Calu3 (cell line): ENCODE results near the gene ARHGEF7. TPM values are rescaled to one million over a fixed set of nuclear protein-coding genes. Genes with fewer than 3 reads are reported as not detected.

Experiments
- BruUV-seq: library from RNA; stranded (reverse); fragments of 400-500 nt; replicated peaks from 2 replicates; lab custom pipeline; 2021; lab: Mats Ljungman, UMichigan
- CTCF ChIA-PET: fragments of 300-600 bp; sonication (Branson Sonifier 250); formaldehyde crosslinking; loops from one replicate; lab custom pipeline; 2022; ENCODE audit warnings: antibody characterized with exemption; lab: Charles Lee
- DNase-seq: peaks from one replicate; pipeline ENCODE4 v3.0.0; 2022
- H3K27ac Mint-ChIP-seq: one replicate; pipeline ENCODE4 v1.8.0; 2022; ENCODE audit warnings: mixed read lengths; ENCODE audit not compliant: unreplicated experiment
- H3K27me3 Mint-ChIP-seq: one replicate; pipeline ENCODE4 v1.8.0; 2022; ENCODE audit warnings: mixed read lengths; ENCODE audit not compliant: unreplicated experiment
- H3K36me3 Mint-ChIP-seq: one replicate; pipeline ENCODE4 v1.8.0; 2022; ENCODE audit warnings: mild to moderate bottlenecking, moderate library complexity, mixed read lengths; ENCODE audit not compliant: insufficient read depth, unreplicated experiment
- H3K4me1 Mint-ChIP-seq: one replicate; pipeline ENCODE4 v1.8.0; 2022; ENCODE audit warnings: mild to moderate bottlenecking, low read depth, mixed read lengths; ENCODE audit not compliant: unreplicated experiment
- H3K4me3 Mint-ChIP-seq: one replicate; pipeline ENCODE4 v1.8.0; 2022; ENCODE audit warnings: mild to moderate bottlenecking, low read depth, moderate library complexity, mixed read lengths; ENCODE audit not compliant: unreplicated experiment
- H3K9me3 Mint-ChIP-seq: one replicate; pipeline ENCODE4 v1.8.0; 2022; ENCODE audit warnings: low read depth, mixed read lengths; ENCODE audit not compliant: unreplicated experiment
- intact Hi-C: fragments of 100-400 bp; cut with micrococcal nuclease; formaldehyde crosslinking; loops from one replicate; pipeline ENCODE4 v1.10.0; 2022; ENCODE audit not compliant: unreplicated experiment
- total RNA-seq: library from RNA; stranded (reverse); gene quantifications from 2 replicates; pipeline ENCODE4 v1.2.3, GENCODE V29; 2022
- TF ChIP-seq, protein P1 (sequence below): fragments of 200-600 bp; IDR thresholded peaks from one replicate; pipeline ENCODE4 v1.8.0; 2022; ENCODE audit warnings: antibody characterized with exemption; ENCODE audit not compliant: unreplicated experiment

Gene ARHGEF7
- total RNA-seq, 1 experiment from 2014 or later = 17.7 TPM

- TF ChIP-seq, protein P1, sequence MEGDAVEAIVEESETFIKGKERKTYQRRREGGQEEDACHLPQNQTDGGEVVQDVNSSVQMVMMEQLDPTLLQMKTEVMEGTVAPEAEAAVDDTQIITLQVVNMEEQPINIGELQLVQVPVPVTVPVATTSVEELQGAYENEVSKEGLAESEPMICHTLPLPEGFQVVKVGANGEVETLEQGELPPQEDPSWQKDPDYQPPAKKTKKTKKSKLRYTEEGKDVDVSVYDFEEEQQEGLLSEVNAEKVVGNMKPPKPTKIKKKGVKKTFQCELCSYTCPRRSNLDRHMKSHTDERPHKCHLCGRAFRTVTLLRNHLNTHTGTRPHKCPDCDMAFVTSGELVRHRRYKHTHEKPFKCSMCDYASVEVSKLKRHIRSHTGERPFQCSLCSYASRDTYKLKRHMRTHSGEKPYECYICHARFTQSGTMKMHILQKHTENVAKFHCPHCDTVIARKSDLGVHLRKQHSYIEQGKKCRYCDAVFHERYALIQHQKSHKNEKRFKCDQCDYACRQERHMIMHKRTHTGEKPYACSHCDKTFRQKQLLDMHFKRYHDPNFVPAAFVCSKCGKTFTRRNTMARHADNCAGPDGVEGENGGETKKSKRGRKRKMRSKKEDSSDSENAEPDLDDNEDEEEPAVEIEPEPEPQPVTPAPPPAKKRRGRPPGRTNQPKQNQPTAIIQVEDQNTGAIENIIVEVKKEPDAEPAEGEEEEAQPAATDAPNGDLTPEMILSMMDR = no peak
- Mint-ChIP-seq H3K27me3 (peaks cover 55% of the 10 kb centered on the region), H3K4me3 (no peak overlapping the region), H3K9me3 (no peaks in the 10 kb centered on the region), H3K27ac (no peak overlapping the region), H3K4me1 (no peaks in the 10 kb centered on the region), H3K36me3 (peaks cover 4% of the 10 kb centered on the region)
- BruUV-seq = no TSS peak
- intact Hi-C loops = no loop called here
- CTCF ChIA-PET = no interaction called here
- no peak for DNase-seq
These were observed 1.7 kb downstream of the ARHGEF7 start for GRCh38 chr13:111116856-111117255.

- H3K36me3 Mint-ChIP-seq = peaks cover 4% of the 10 kb centered on the region
- peaks cover 50% of the 10 kb centered on the region for H3K27me3 Mint-ChIP-seq
- H3K9me3 Mint-ChIP-seq = no peaks in the 10 kb centered on the region
- H3K4me1 Mint-ChIP-seq = no peaks in the 10 kb centered on the region
- H3K27ac Mint-ChIP-seq = no peak overlapping the region
- DNase-seq = no peak
- CTCF ChIA-PET = no interaction called here
- no TSS peak for BruUV-seq
- intact Hi-C loops = no loop called here
- TF ChIP-seq, protein P1 = no peak
- no peak overlapping the region for H3K4me3 Mint-ChIP-seq
These were observed 2.2 kb downstream of the ARHGEF7 start for GRCh38 chr13:111117289-111117688.

DNA sequence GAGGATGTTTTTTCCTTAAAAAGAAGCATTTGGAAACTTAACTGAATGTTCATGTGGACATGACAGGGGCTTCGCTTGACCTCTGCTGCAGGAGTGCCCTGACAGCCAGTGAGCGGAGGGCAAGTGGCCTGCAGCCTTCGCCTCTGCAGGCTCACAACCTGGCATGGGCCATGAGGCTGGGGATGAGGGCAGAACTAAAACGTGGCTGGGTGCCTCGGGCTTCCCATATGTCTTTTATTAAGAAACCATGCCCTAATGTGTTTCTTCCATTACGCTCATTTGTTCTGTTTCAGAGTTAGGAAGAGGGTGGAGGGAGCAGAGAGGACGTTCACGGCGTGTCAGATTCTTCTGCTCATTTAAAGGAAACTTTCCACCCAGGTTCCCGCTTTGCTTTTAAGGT, 2.9 kb downstream of the ARHGEF7 start:
- peaks cover 44% of the 10 kb centered on the region for H3K27me3 Mint-ChIP-seq
- no peak overlapping the region for H3K27ac Mint-ChIP-seq
- no TSS peak for BruUV-seq
- intact Hi-C loops = no loop called here
- no peaks in the 10 kb centered on the region for H3K9me3 Mint-ChIP-seq
- no peaks in the 10 kb centered on the region for H3K4me1 Mint-ChIP-seq
- H3K4me3 Mint-ChIP-seq = no peak overlapping the region
- TF ChIP-seq, protein P1 = no peak
- DNase-seq = no peak
- CTCF ChIA-PET = no interaction called here
- peaks cover 4% of the 10 kb centered on the region for H3K36me3 Mint-ChIP-seq

- intact Hi-C loops = no loop called here
- TF ChIP-seq, protein P1 = no peak
- CTCF ChIA-PET = no interaction called here
- Mint-ChIP-seq H3K36me3 (peaks cover 3% of the 10 kb centered on the region), H3K9me3 (no peaks in the 10 kb centered on the region), H3K4me3 (no peak overlapping the region), H3K27me3 (peaks cover 47% of the 10 kb centered on the region), H3K27ac (no peak overlapping the region), H3K4me1 (no peaks in the 10 kb centered on the region)
- BruUV-seq = no TSS peak
- no peak for DNase-seq
These were observed 3.9 kb downstream of the ARHGEF7 start for GRCh38 chr13:111118898-111119607.
